Mesendoderm (in vitro differentiated cells): ENCODE results near the gene GALNT9.
"Not testable (repeated sequence)": the region's sequence is repeated elsewhere in the genome, so short reads cannot be mapped to it uniquely, and the experiment has no call there.

Experiments used
- DNase-seq: peaks from one replicate; pipeline ENCODE4 v3.0.0; 2013
- H2AK5ac ChIP-seq: 2 replicates; pipeline ENCODE4 v1.6.1; 2013; ENCODE audit warnings: low read length, inconsistent platforms
- H2BK120ac ChIP-seq: 2 replicates; pipeline ENCODE4 v1.6.1; 2013; ENCODE audit warnings: low read depth, mild to moderate bottlenecking, low read length, moderate library complexity, mixed read lengths
- H2BK15ac ChIP-seq: replicated peaks from 2 replicates; pipeline ENCODE4 v1.6.1; 2013; ENCODE audit warnings: low read depth, mild to moderate bottlenecking, moderate library complexity
- H2BK5ac ChIP-seq: 2 replicates; pipeline ENCODE4 v1.6.1; 2013; ENCODE audit warnings: low read length, inconsistent platforms
- H3K18ac ChIP-seq: 2 replicates; pipeline ENCODE4 v1.6.1; 2013; ENCODE audit warnings: mild to moderate bottlenecking, low read length, mixed read lengths
- H3K23ac ChIP-seq: one replicate; pipeline ENCODE4 v1.6.1; 2013; ENCODE audit warnings: low read length
- H3K27ac ChIP-seq: 2 replicates; pipeline ENCODE4 v1.5.1; 2013; ENCODE audit warnings: low read depth, mild to moderate bottlenecking, inconsistent platforms, low read length, moderate library complexity
- H3K27me3 ChIP-seq: 2 replicates; pipeline ENCODE4 v1.6.1; 2013; ENCODE audit warnings: low read length, control low read depth, mild to moderate bottlenecking, inconsistent platforms; ENCODE audit not compliant: insufficient read depth, poor library complexity
- H3K36me3 ChIP-seq: 2 replicates; pipeline ENCODE4 v1.6.1; 2013; ENCODE audit warnings: low read length, inconsistent platforms; ENCODE audit not compliant: control insufficient read depth, insufficient read depth
- H3K4ac ChIP-seq: one replicate; pipeline ENCODE4 v1.6.1; 2013; ENCODE audit warnings: low read depth, mild to moderate bottlenecking, low read length, moderate library complexity
- H3K4me1 ChIP-seq: 2 replicates; pipeline ENCODE4 v1.6.1; 2013; ENCODE audit warnings: low read depth, low read length, inconsistent platforms; ENCODE audit not compliant: control insufficient read depth
- H3K4me2 ChIP-seq: 2 replicates; pipeline ENCODE4 v1.6.1; 2013; ENCODE audit warnings: low read length
- H3K4me3 ChIP-seq: 2 replicates; pipeline ENCODE4 v1.5.1; 2013; ENCODE audit warnings: mild to moderate bottlenecking, low read length
- H3K56ac ChIP-seq: one replicate; pipeline ENCODE4 v1.6.1; 2013; ENCODE audit warnings: low read length
- H3K79me1 ChIP-seq: 2 replicates; pipeline ENCODE4 v1.6.1; 2013; ENCODE audit warnings: low read length, inconsistent platforms
- H3K79me2 ChIP-seq: 2 replicates; pipeline ENCODE4 v1.6.1; 2013; ENCODE audit warnings: mild to moderate bottlenecking, low read length; ENCODE audit not compliant: control insufficient read depth, insufficient read depth
- H3K9ac ChIP-seq: 2 replicates; pipeline ENCODE4 v1.6.1; 2013; ENCODE audit warnings: low read length, inconsistent platforms
- H4K5ac ChIP-seq: one replicate; pipeline ENCODE4 v1.6.1; 2013; ENCODE audit warnings: low read length
- H4K8ac ChIP-seq: one replicate; pipeline ENCODE4 v1.6.1; 2013; ENCODE audit warnings: low read depth, mild to moderate bottlenecking, control low read depth, low read length, moderate library complexity
- WGBS: extraction: QIAGEN DNeasy Blood & Tissue Kit; methylation state at CpG from one replicate; pipeline ENCODE4 v1.1.7; 2013; ENCODE audit warnings: low lambda C conversion rate, missing lambda C conversion rate; ENCODE audit not compliant: insufficient coverage; ENCODE audit errors: extremely low coverage; 5-methylcytosine and 5-hydroxymethylcytosine counted together

Gene GALNT9

GRCh38 chr12:132306885-132307191 lies 22.6 kb downstream of the GALNT9 start:
- no CpG with 5 or more reads among the region's 10 CpGs for WGBS
- no peaks in the 10 kb centered on the region for H3K79me2 ChIP-seq

GRCh38 chr12:132305991-132306884 lies 23.2 kb downstream of the GALNT9 start:
- H3K9ac ChIP-seq = no peak overlapping the region
- no peak overlapping the region for H2AK5ac ChIP-seq
- H3K27me3 ChIP-seq = no peaks in the 10 kb centered on the region
- H3K36me3 ChIP-seq = no peaks in the 10 kb centered on the region
- H3K56ac ChIP-seq = no peak overlapping the region
- H4K8ac ChIP-seq = no peak overlapping the region
- DNase-seq = no peak
- H3K79me2 ChIP-seq = no peaks in the 10 kb centered on the region
- H3K4me3 ChIP-seq = no peak overlapping the region
- H3K23ac ChIP-seq = no peak overlapping the region
- no peak overlapping the region for H3K18ac ChIP-seq
- WGBS = no CpG with 5 or more reads among the region's 51 CpGs
- H2BK5ac ChIP-seq = no peak overlapping the region
- H3K79me1 ChIP-seq = no peaks in the 10 kb centered on the region
- H2BK120ac ChIP-seq = no peak overlapping the region
- no peaks in the 10 kb centered on the region for H3K4me1 ChIP-seq
- no peak overlapping the region for H3K4ac ChIP-seq
- no peak overlapping the region for H4K5ac ChIP-seq
- no peak overlapping the region for H2BK15ac ChIP-seq
- H3K27ac ChIP-seq = no peak overlapping the region
- H3K4me2 ChIP-seq = no peak overlapping the region

More at GRCh38 chr12:132306885-132307191, 22.6 kb downstream of the GALNT9 start:
- H3K23ac ChIP-seq = no peak overlapping the region
- no peaks in the 10 kb centered on the region for H3K4me1 ChIP-seq
- H3K4me2 ChIP-seq = no peak overlapping the region
- DNase-seq = no peak
- H3K4ac ChIP-seq = no peak overlapping the region
- H2AK5ac ChIP-seq = no peak overlapping the region
- H3K27ac ChIP-seq = no peak overlapping the region
- no peak overlapping the region for H2BK5ac ChIP-seq
- no peak overlapping the region for H2BK15ac ChIP-seq
- H3K18ac ChIP-seq = no peak overlapping the region
- no peak overlapping the region for H3K9ac ChIP-seq
- H4K5ac ChIP-seq = no peak overlapping the region
- H3K79me1 ChIP-seq = no peaks in the 10 kb centered on the region
- H3K56ac ChIP-seq = no peak overlapping the region
- H4K8ac ChIP-seq = no peak overlapping the region
- no peaks in the 10 kb centered on the region for H3K36me3 ChIP-seq
- no peak overlapping the region for H3K4me3 ChIP-seq
- no peak overlapping the region for H2BK120ac ChIP-seq
- no peaks in the 10 kb centered on the region for H3K27me3 ChIP-seq

GRCh38 chr12:132305560-132305966 lies 23.8 kb downstream of the GALNT9 start:
- no peak overlapping the region for H2BK15ac ChIP-seq
- WGBS = no CpG with 5 or more reads among the region's 14 CpGs
- DNase-seq = no peak

GRCh38 chr12:132304866-132305265 lies 24.5 kb downstream of the GALNT9 start:
- not testable (repeated sequence) for H3K4me1 ChIP-seq, H4K8ac ChIP-seq, H3K79me1 ChIP-seq, H3K27ac ChIP-seq, H4K5ac ChIP-seq, H3K79me2 ChIP-seq, H3K23ac ChIP-seq, H2AK5ac ChIP-seq, H2BK120ac ChIP-seq, H3K56ac ChIP-seq, H3K4me3 ChIP-seq, H3K36me3 ChIP-seq, H3K27me3 ChIP-seq, H2BK5ac ChIP-seq, H3K18ac ChIP-seq, H3K4ac ChIP-seq, DNase-seq, H3K4me2 ChIP-seq, H2BK15ac ChIP-seq, H3K9ac ChIP-seq
- no CpG with 5 or more reads among the region's 28 CpGs for WGBS

More at GRCh38 chr12:132305560-132305966, 23.8 kb downstream of the GALNT9 start:
- no peak overlapping the region for H4K8ac ChIP-seq
- H3K4me3 ChIP-seq = no peak overlapping the region
- H2BK120ac ChIP-seq = no peak overlapping the region
- H3K4me2 ChIP-seq = no peak overlapping the region
- H3K56ac ChIP-seq = no peak overlapping the region
- no peak overlapping the region for H3K27ac ChIP-seq
- H3K23ac ChIP-seq = no peak overlapping the region
- no peaks in the 10 kb centered on the region for H3K79me2 ChIP-seq
- H3K4ac ChIP-seq = no peak overlapping the region
- H3K4me1 ChIP-seq = no peaks in the 10 kb centered on the region
- no peaks in the 10 kb centered on the region for H3K79me1 ChIP-seq
- H2AK5ac ChIP-seq = no peak overlapping the region
- no peaks in the 10 kb centered on the region for H3K36me3 ChIP-seq
- no peak overlapping the region for H3K9ac ChIP-seq
- no peak overlapping the region for H2BK5ac ChIP-seq
- H3K18ac ChIP-seq = no peak overlapping the region
- H3K27me3 ChIP-seq = no peaks in the 10 kb centered on the region
- no peak overlapping the region for H4K5ac ChIP-seq

- DNase-seq, H2AK5ac ChIP-seq, H3K4me2 ChIP-seq, H3K36me3 ChIP-seq, H3K79me2 ChIP-seq, H3K27me3 ChIP-seq, H4K8ac ChIP-seq, H3K9ac ChIP-seq, H2BK15ac ChIP-seq, H3K4ac ChIP-seq, H3K4me3 ChIP-seq, H4K5ac ChIP-seq, H2BK5ac ChIP-seq, H3K23ac ChIP-seq, H2BK120ac ChIP-seq, H3K18ac ChIP-seq, H3K79me1 ChIP-seq, H3K27ac ChIP-seq, H3K56ac ChIP-seq, H3K4me1 ChIP-seq: not testable (repeated sequence)
- no CpG with 5 or more reads among the region's 30 CpGs for WGBS
Measured at GRCh38 chr12:132303853-132304373, 25.5 kb downstream of the GALNT9 start.
